WTC11 (cell line): ENCODE measurements around the gene THOP1. TPM values are rescaled to one million over a fixed set of nuclear protein-coding genes. Genes with fewer than 3 reads are reported as not detected.
A peak's percentile ranks its signal among the peaks of the same experiment; 100 is the strongest.

ENCODE experiments used
- ATAC-seq: fragments of 200-7000 bp; cut with Tn5 transposase; 2 replicates; pipeline ENCODE4 v1.10.0; 2021; ENCODE audit warnings: mild to moderate bottlenecking, moderate library complexity
- CTCF ChIA-PET: fragments of 300-600 bp; sonication (Branson Sonifier 250); formaldehyde crosslinking; loops from one replicate; lab custom pipeline; 2021; ENCODE audit warnings: antibody characterized with exemption; lab: Charles Lee
- POLR2A ChIA-PET: fragments of 350-600 bp; sonication (Branson Sonifier 250); formaldehyde crosslinking; loops from one replicate; lab custom pipeline; 2021; ENCODE audit warnings: antibody characterized with exemption; lab: Charles Lee
- DNase-seq: peaks from one replicate; pipeline ENCODE4 v3.0.0; 2021; ENCODE audit warnings: low spot score
- H3K27ac Mint-ChIP-seq: 2 replicates; pipeline ENCODE4 v1.8.0; 2021; ENCODE audit warnings: mixed read lengths
- H3K27me3 Mint-ChIP-seq: 2 replicates; pipeline ENCODE4 v1.8.0; 2021; ENCODE audit warnings: low read depth, mild to moderate bottlenecking, moderate library complexity, mixed read lengths
- H3K36me3 Mint-ChIP-seq: 2 replicates; pipeline ENCODE4 v1.8.0; 2021; ENCODE audit warnings: mixed read lengths
- H3K4me1 Mint-ChIP-seq: 2 replicates; pipeline ENCODE4 v1.8.0; 2022; ENCODE audit warnings: mixed read lengths
- H3K4me3 Mint-ChIP-seq: 2 replicates; pipeline ENCODE4 v1.8.0; 2021; ENCODE audit warnings: mild to moderate bottlenecking, moderate library complexity, mixed read lengths
- H3K9me3 Mint-ChIP-seq: 2 replicates; pipeline ENCODE4 v1.8.0; 2021; ENCODE audit warnings: mixed read lengths
- AR ChIP-seq: fragments of 250-450 bp; sonication (Bioruptor Pico); IDR thresholded peaks from 2 replicates; pipeline ENCODE4 v1.9.0; 2021; ENCODE audit warnings: mild to moderate bottlenecking
- CBFB ChIP-seq: sonication (generic); formaldehyde crosslinking; IDR thresholded peaks from 2 replicates; pipeline ENCODE4 v1.8.1; 2022; ENCODE audit warnings: mild to moderate bottlenecking, low read depth, missing genetic modification reagents
- GTF2I ChIP-seq: fragments of 250-450 bp; sonication (Bioruptor Pico); conservative IDR thresholded peaks from 2 replicates; pipeline ENCODE4 v1.4.0; 2021; ENCODE audit warnings: mild to moderate bottlenecking
- JAZF1 ChIP-seq: fragments of 250-450 bp; sonication (Bioruptor Pico); IDR thresholded peaks from 2 replicates; pipeline ENCODE4 v1.9.0; 2021; ENCODE audit warnings: moderate library complexity, mild to moderate bottlenecking, inconsistent platforms
- JUN ChIP-seq: sonication (generic); formaldehyde crosslinking; IDR thresholded peaks from 2 replicates; pipeline ENCODE4 v1.8.0; 2023; ENCODE audit warnings: mild to moderate bottlenecking, missing genetic modification reagents
- MYBL2 ChIP-seq: sonication (generic); formaldehyde crosslinking; IDR thresholded peaks from 2 replicates; pipeline ENCODE4 v1.8.1; 2023; ENCODE audit warnings: mild to moderate bottlenecking, moderate library complexity, missing genetic modification reagents
- PRDM15 ChIP-seq: sonication (generic); formaldehyde crosslinking; IDR thresholded peaks from 2 replicates; pipeline ENCODE4 v1.8.0; 2022; ENCODE audit warnings: missing genetic modification reagents
- TEAD1 ChIP-seq: sonication (generic); formaldehyde crosslinking; IDR thresholded peaks from 2 replicates; pipeline ENCODE4 v1.8.0; 2022; ENCODE audit warnings: mild to moderate bottlenecking, missing genetic modification reagents
- ZNF416 ChIP-seq: fragments of 250-450 bp; sonication (Bioruptor Pico); IDR thresholded peaks from 2 replicates; pipeline ENCODE4 v1.9.0; 2021; ENCODE audit warnings: mild to moderate bottlenecking, inconsistent platforms
- total RNA-seq: library from RNA; stranded (reverse); gene quantifications from 3 replicates; pipeline ENCODE4 v1.2.3, GENCODE V29; 2021
- TF ChIP-seq, protein P1 (sequence below): sonication (generic); formaldehyde crosslinking; IDR thresholded peaks from 2 replicates; pipeline ENCODE4 v1.8.1; 2023; ENCODE audit warnings: mild to moderate bottlenecking, missing genetic modification reagents
- TF ChIP-seq, protein P2 (sequence below): fragments of 250-450 bp; sonication (Bioruptor Pico); IDR thresholded peaks from 2 replicates; pipeline ENCODE4 v1.9.0; 2021; ENCODE audit warnings: moderate library complexity, mild to moderate bottlenecking, inconsistent platforms, borderline replicate concordance
- TF ChIP-seq, protein P3 (sequence below): sonication (generic); formaldehyde crosslinking; IDR thresholded peaks from 2 replicates; pipeline ENCODE4 v1.8.0; 2022; ENCODE audit warnings: mild to moderate bottlenecking, missing genetic modification reagents

Gene THOP1
- total RNA-seq, 1 experiment from 2014 or later, result 181 TPM

GRCh38 chr19:2854849-2855248 lies 69.5 kb downstream of the THOP1 start (continued):
- TF ChIP-seq AR (CRISPR knock-in tag) (no peak), JUN (CRISPR knock-in tag) (no peak), GTF2I (CRISPR knock-in tag) (no peak), JAZF1 (CRISPR knock-in tag) (no peak)
- TF ChIP-seq, protein P1, sequence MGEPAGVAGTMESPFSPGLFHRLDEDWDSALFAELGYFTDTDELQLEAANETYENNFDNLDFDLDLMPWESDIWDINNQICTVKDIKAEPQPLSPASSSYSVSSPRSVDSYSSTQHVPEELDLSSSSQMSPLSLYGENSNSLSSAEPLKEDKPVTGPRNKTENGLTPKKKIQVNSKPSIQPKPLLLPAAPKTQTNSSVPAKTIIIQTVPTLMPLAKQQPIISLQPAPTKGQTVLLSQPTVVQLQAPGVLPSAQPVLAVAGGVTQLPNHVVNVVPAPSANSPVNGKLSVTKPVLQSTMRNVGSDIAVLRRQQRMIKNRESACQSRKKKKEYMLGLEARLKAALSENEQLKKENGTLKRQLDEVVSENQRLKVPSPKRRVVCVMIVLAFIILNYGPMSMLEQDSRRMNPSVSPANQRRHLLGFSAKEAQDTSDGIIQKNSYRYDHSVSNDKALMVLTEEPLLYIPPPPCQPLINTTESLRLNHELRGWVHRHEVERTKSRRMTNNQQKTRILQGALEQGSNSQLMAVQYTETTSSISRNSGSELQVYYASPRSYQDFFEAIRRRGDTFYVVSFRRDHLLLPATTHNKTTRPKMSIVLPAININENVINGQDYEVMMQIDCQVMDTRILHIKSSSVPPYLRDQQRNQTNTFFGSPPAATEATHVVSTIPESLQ (CRISPR knock-in tag), result no peak
- TF ChIP-seq, protein P2, sequence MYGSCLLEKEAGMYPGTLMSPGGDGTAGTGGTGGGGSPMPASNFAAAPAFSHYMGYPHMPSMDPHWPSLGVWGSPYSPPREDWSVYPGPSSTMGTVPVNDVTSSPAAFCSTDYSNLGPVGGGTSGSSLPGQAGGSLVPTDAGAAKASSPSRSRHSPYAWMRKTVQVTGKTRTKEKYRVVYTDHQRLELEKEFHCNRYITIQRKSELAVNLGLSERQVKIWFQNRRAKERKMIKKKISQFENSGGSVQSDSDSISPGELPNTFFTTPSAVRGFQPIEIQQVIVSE (CRISPR knock-in tag), result no peak

DNA sequence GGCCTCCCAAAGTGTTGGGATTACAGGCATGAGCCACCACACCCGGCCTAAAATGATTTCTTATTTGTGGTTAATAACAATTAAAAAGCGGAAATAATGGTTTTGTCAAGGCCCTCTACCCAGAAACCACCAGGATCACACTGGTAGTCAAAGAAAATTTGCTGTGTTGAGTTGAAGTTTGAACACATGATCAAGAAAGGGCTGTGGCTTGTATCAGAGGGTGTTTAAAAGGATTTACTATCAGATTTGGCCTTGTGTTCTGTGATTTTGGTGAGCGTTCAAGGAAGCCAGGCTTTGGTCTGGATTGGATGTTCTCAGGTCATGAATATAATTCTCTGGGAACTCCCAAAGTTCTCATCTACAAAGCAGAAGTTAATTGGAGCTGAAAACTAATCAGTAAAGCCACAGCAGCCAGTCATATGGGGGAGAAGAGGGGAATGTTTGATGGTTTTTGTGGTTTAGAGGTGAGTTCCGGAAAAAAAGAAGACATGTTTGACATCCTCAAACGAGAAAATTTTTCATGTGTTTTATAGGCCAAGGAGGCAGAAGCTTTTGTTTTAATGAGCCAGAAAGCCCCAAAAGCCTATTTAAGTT lies 71.3 kb downstream of the THOP1 start:
- DNase-seq (no peak), ATAC-seq (no peak)
- peaks cover 71% of the 10 kb centered on the region for H3K36me3 Mint-ChIP-seq
- ChIA-PET CTCF (no interaction called here), POLR2A (no interaction called here)
- H3K27me3 Mint-ChIP-seq, result peaks cover 30% of the 10 kb centered on the region
- H3K4me1 Mint-ChIP-seq, result no peaks in the 10 kb centered on the region
- no peak overlapping the region for H3K27ac Mint-ChIP-seq
- peaks cover 83% of the 10 kb centered on the region for H3K9me3 Mint-ChIP-seq
- TF ChIP-seq MYBL2 (CRISPR knock-in tag) (no peak), ZNF416 (CRISPR knock-in tag) (no peak), PRDM15 (no peak), CBFB (no peak)
- TF ChIP-seq, protein P2 (CRISPR knock-in tag), result no peak
- TF ChIP-seq, protein P3, sequence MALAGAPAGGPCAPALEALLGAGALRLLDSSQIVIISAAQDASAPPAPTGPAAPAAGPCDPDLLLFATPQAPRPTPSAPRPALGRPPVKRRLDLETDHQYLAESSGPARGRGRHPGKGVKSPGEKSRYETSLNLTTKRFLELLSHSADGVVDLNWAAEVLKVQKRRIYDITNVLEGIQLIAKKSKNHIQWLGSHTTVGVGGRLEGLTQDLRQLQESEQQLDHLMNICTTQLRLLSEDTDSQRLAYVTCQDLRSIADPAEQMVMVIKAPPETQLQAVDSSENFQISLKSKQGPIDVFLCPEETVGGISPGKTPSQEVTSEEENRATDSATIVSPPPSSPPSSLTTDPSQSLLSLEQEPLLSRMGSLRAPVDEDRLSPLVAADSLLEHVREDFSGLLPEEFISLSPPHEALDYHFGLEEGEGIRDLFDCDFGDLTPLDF (CRISPR knock-in tag), result no peak
- TF ChIP-seq, all 79 proteins: peak for 0
- H3K4me3 Mint-ChIP-seq, result no peak overlapping the region

GRCh38 chr19:2858864-2859263 lies 73.6 kb downstream of the THOP1 start:
- DNase-seq (no peak), ATAC-seq (peak; percentile 52; the same call in 1 of the 2 replicates)
- H3K9me3 Mint-ChIP-seq, result peaks cover 77% of the 10 kb centered on the region
- no peak overlapping the region for H3K4me3 Mint-ChIP-seq
- peaks cover 30% of the 10 kb centered on the region for H3K27me3 Mint-ChIP-seq
- no peak overlapping the region for H3K27ac Mint-ChIP-seq
- POLR2A ChIA-PET, result no interaction called here
- peaks cover 55% of the 10 kb centered on the region for H3K36me3 Mint-ChIP-seq
- CTCF ChIA-PET, result interaction anchor here (0.9 to 2.1 kb wide), 2 partner anchors 13 to 29 kb away, joined by 3 to 5 read pairs; no protein-coding TSS in a partner anchor
- no peaks in the 10 kb centered on the region for H3K4me1 Mint-ChIP-seq
- TF ChIP-seq PRDM15 (peak; percentile 62; the same call in 1 of the 2 replicates), TEAD1 (no peak)
